ENCODE results near the gene CHMP6. TPM values are rescaled to one million over a fixed set of nuclear protein-coding genes. Genes with fewer than 3 reads are reported as not detected.

CHMP6 gene
- total RNA-seq, 1 experiment from 2014 or later = 22.0 TPM

- no peaks in the 10 kb centered on the region for H4K20me1 ChIP-seq (ENCODE audit: insufficient read depth)
- H3K36me3 ChIP-seq (ENCODE audit: control insufficient read depth in 1 of 2, insufficient read depth in 2 of 2, low read length in 2 of 2) = no peaks in the 10 kb centered on the region
- ChIA-PET RAD21 (ENCODE audit: low non-redundant PET in 1 of 2, low total read pairs in 2 of 2, uncharacterized antibody in 2 of 2, unreplicated experiment in 2 of 2) (no interaction called here), CTCF (no interaction called here), POLR2A (no interaction called here)
- H3K4me1 ChIP-seq (ENCODE audit: control insufficient read depth in 1 of 2, insufficient read depth in 2 of 2, low read length in 2 of 2) = 0 out of 4 replicates have a peak, but pooled peaks cover 0 to 3% of the 10 kb centered on the region in 2 experiments
- H3K4me3 ChIP-seq (replicated peaks in 1 of 2; ENCODE audit: low read depth in 1 of 2, low read length in 2 of 2) = no peak overlapping the region
- intact Hi-C loops (cut with micrococcal nuclease) = no loop called here
- H3K9ac ChIP-seq (ENCODE audit: low read length) = no peak overlapping the region
- no peak overlapping the region for H2AFZ ChIP-seq (ENCODE audit: low read depth, low read length, poor library complexity, severe bottlenecking)
- TF ChIP-seq RAD21 (IDR thresholded peaks at IDR 0.05; ENCODE audit: low read depth) (no peak), FOSL1 (IDR thresholded peaks at IDR 0.05; ENCODE audit: low read depth) (no peak), YY1 (IDR thresholded peaks at IDR 0.05; ENCODE audit: extremely low read depth, insufficient replicate concordance, low read depth, low read length) (no peak), MAX (IDR thresholded peaks at IDR 0.05) (no peak), POLR2AphosphoS5 (IDR thresholded peaks at IDR 0.05; ENCODE audit: low read depth, low read length) (no peak), EZH2 (IDR thresholded peaks at IDR 0.05) (no peak), TCF7L2 (IDR thresholded peaks at IDR 0.05; ENCODE audit: borderline replicate concordance, extremely low read depth, insufficient read depth, insufficient read length) (no peak), ZFX (IDR thresholded peaks at IDR 0.05) (no peak), JUND (IDR thresholded peaks at IDR 0.05) (no peak), ELF1 (IDR thresholded peaks at IDR 0.05; ENCODE audit: borderline replicate concordance, low read depth) (no peak), EGR1 (IDR thresholded peaks at IDR 0.05; ENCODE audit: low read depth) (no peak), CTCF (IDR thresholded peaks at IDR 0.05 in 2 of 3, conservative IDR thresholded peaks at IDR 0.05 in 1 of 3; ENCODE audit: borderline replicate concordance in 1 of 3, insufficient read depth in 1 of 3, low read depth in 2 of 3, low read length in 2 of 3) (no peak), CBX3 (IDR thresholded peaks at IDR 0.05; ENCODE audit: low read depth) (no peak)
- DNase-seq (ENCODE audit: low read depth, low spot score) (no peak), ATAC-seq (no peak)
- H3K9me2 ChIP-seq (ENCODE audit: insufficient read depth) = no peaks in the 10 kb centered on the region
- H3K4me2 ChIP-seq (ENCODE audit: low read length) = no peak overlapping the region
- no TSS peak for BruUV-seq (replicated peaks)
- no peaks in the 10 kb centered on the region for H3K79me2 ChIP-seq (ENCODE audit: insufficient read depth, low read length)
- H3K9me3 ChIP-seq (ENCODE audit: control insufficient read depth in 1 of 2, insufficient read depth in 1 of 2, low read depth in 1 of 2, low read length in 2 of 2) = no peaks in the 10 kb centered on the region
- no peak overlapping the region for H3K27ac ChIP-seq (ENCODE audit: low read depth, low read length)
- peaks cover 12% of the 10 kb centered on the region for H3K27me3 ChIP-seq (ENCODE audit: insufficient read depth, low read length)
Observed at GRCh38 chr17:81008140-81008539, 16.5 kb downstream of the CHMP6 start.
